Testis (tissue), 3 donors: Measurements from ENCODE around the gene ARRDC4. TPM values are rescaled to one million over a fixed set of nuclear protein-coding genes. Genes with fewer than 3 reads are reported as not detected.
"Not testable (repeated sequence)": the region's sequence is repeated elsewhere in the genome, so short reads cannot be mapped to it uniquely, and the experiment has no call there.

ENCODE experiments used
- DNase-seq: peaks from one replicate; pipeline ENCODE4 v3.0.0-alpha.2; 2019
- H3K27ac ChIP-seq, 2 donors: fragments of 200-600 bp; sonication (generic); one replicate each; pipeline ENCODE4 v1.5.1; 2019
- H3K27me3 ChIP-seq: fragments of 200-600 bp; sonication (generic); one replicate; pipeline ENCODE4 v1.5.1; 2019
- H3K36me3 ChIP-seq: fragments of 200-600 bp; sonication (generic); one replicate; pipeline ENCODE4 v1.5.1; 2017; ENCODE audit warnings: low read depth; ENCODE audit errors: missing control alignments
- H3K4me1 ChIP-seq: fragments of 200-600 bp; sonication (generic); one replicate; pipeline ENCODE4 v1.5.1; 2019
- H3K4me3 ChIP-seq, 2 donors: fragments of 200-600 bp; sonication (generic); one replicate each; pipeline ENCODE4 v1.5.1; 2017 to 2019
- H3K9me3 ChIP-seq: fragments of 200-600 bp; sonication (generic); one replicate; pipeline ENCODE4 v1.5.1; 2017
- CTCF ChIP-seq, 3 experiments: fragments of 450-650 bp in 2 of 3; fragments of 200-600 bp in 1 of 3; sonication (generic) in 1 of 3; IDR thresholded peaks; one replicate each; pipeline ENCODE4 v1.5.1; 2016 to 2019; ENCODE audit warnings: antibody characterized with exemption in 3 of 3, mild to moderate bottlenecking in 2 of 3, moderate library complexity in 1 of 3
- POLR2A ChIP-seq: fragments of 450-650 bp; IDR thresholded peaks from one replicate; pipeline ENCODE4 v1.6.1; 2017; ENCODE audit warnings: antibody characterized with exemption, mild to moderate bottlenecking, moderate library complexity
- WGBS, 2 donors: methylation state at CpG; one replicate each; pipeline ENCODE4 v1.1.5; 2018; 5-methylcytosine and 5-hydroxymethylcytosine counted together
- intact Hi-C: fragments of 100-400 bp; cut with DNase I; formaldehyde crosslinking; loops from one replicate; pipeline ENCODE4 v1.15.1; 2023; ENCODE audit warnings: low total_unique reads
- polyA plus RNA-seq: library from polyadenylated mRNA; stranded (reverse); fragments of 350-450 nt; fragmentation: Illumina TruSeq; extraction: RNeasy Lipid Tissue Mini Kit (QIAGEN cat#74804); gene quantifications from one replicate; pipeline ENCODE4 v1.2.3, GENCODE V29; 2014; ENCODE audit warnings: low read depth, low replicate concordance; ENCODE audit not compliant: insufficient read depth
- total RNA-seq, 2 donors: library from RNA; depleted of rRNA; stranded (reverse); fragments of >200 nt; gene quantifications; one replicate each; pipeline ENCODE4 v1.2.3, GENCODE V29; 2016

ARRDC4 gene
- total and polyA plus RNA-seq, 3 donors from 2014 or later: 28.3 to 54.2 (median 37.0) TPM

- Histone ChIP-seq H3K4me1 (no peaks in the 10 kb centered on the region), H3K9me3 (no peaks in the 10 kb centered on the region), H3K4me3 (no peak overlapping the region), H3K27ac (no peak overlapping the region), H3K27me3 (no peaks in the 10 kb centered on the region), H3K36me3 (no peaks in the 10 kb centered on the region)
- TF ChIP-seq CTCF (IDR thresholded peaks at IDR 0.05) (no peak), POLR2A (no peak)
- intact Hi-C loops: no loop called here
- DNase-seq: no peak
- WGBS, 2 donors: 56 to 69% methylated on average over 4 of the region's 4 CpGs
Measured at GRCh38 chr15:97978401-97979139, 18.1 kb downstream of the ARRDC4 start.

DNA sequence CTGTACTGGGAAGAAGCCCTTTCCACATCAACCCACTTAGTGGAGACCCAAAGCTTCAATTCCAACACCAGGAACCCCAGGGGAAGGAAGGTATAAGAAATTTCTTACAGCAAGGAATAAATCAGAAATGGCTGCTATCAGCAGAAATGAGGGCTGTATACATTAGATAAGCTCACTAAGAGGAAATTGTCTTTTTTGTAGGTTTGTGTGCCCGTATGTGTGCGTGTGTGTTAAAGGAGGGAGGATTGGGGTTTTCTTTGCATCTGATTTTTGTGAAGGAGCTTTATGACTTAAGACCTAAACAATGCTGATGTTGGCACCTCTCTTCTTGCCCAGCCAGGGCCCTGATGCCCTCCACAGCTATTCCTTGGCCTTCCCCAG lies 18.6 kb downstream of the ARRDC4 start:
- intact Hi-C loops: no loop called here
- Histone ChIP-seq H3K4me1 (no peaks in the 10 kb centered on the region), H3K27ac (no peak overlapping the region)

DNA sequence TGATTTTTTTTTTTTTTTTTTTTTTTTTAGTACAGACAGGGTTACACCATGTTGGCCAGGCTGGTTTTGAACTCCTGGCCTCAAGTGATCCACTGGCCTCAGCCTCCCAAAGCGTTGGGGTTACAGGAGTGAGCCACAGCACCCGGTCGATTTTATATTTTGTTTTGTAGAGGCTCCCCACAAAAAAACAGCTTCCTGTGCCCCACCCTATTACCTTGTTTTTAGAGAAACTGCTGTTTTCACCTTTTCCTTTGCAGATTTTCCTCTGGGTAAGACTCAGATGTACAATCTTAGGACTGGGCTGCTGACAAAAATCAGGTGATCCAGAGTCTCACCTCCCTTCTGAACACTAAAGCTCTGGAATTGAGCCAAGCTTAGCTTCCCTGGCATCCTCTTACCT lies 20.6 kb downstream of the ARRDC4 start:
- Histone ChIP-seq H3K4me3 (no peak overlapping the region), H3K27ac (no peak overlapping the region), H3K36me3 (no peaks in the 10 kb centered on the region), H3K4me1 (no peaks in the 10 kb centered on the region), H3K27me3 (no peaks in the 10 kb centered on the region), H3K9me3 (no peaks in the 10 kb centered on the region)
- no peak for DNase-seq
- TF ChIP-seq POLR2A (no peak), CTCF (IDR thresholded peaks at IDR 0.05) (no peak)
- WGBS, 2 donors: 83 to 86% methylated on average over 3 of the region's 3 CpGs
- intact Hi-C loops: no loop called here

More for the DNA sequence above, 18.6 kb downstream of the ARRDC4 start:
- WGBS, 2 donors: 87 to 92% methylated on average over 2 of the region's 2 CpGs
- Histone ChIP-seq H3K27me3 (no peaks in the 10 kb centered on the region), H3K4me3 (no peak overlapping the region), H3K36me3 (no peaks in the 10 kb centered on the region), H3K9me3 (no peaks in the 10 kb centered on the region)
- DNase-seq: no peak
- TF ChIP-seq POLR2A (no peak), CTCF (IDR thresholded peaks at IDR 0.05) (no peak)

- H3K4me3 ChIP-seq: no peak overlapping the region
- no peaks in the 10 kb centered on the region for H3K9me3 ChIP-seq
- no peak for DNase-seq
- H3K4me1 ChIP-seq: no peaks in the 10 kb centered on the region
- intact Hi-C loops: no loop called here
- WGBS, 2 donors: 91 to 100% methylated on average over 1 of the region's 1 CpG
- no peak overlapping the region for H3K27ac ChIP-seq
- TF ChIP-seq CTCF (IDR thresholded peaks at IDR 0.05) (no peak), POLR2A (no peak)
- no peaks in the 10 kb centered on the region for H3K27me3 ChIP-seq
- no peaks in the 10 kb centered on the region for H3K36me3 ChIP-seq
Measured at GRCh38 chr15:97981758-97982157, 21.3 kb downstream of the ARRDC4 start.

DNA sequence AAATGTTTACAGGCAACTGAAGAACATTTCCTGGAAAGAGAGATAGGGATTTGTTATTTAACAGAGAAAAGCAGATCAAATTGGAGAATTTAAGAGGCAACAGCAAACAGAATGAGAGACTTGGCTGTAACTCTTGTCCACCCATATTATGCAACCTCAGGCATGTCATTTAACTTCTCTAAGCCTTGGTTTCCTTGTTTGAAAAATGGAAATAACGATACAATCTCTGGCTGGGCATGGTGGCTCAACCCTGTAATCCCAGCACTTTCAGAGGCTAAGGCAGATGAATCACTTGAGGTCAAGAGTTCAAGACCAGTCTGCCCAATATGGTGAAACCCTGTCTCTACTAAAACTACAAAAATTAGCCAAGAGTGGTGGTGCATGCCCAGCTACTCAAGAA lies 23.7 kb downstream of the ARRDC4 start:
- H3K27ac ChIP-seq: no peak overlapping the region
- no peaks in the 10 kb centered on the region for H3K9me3 ChIP-seq
- DNase-seq: no peak
- TF ChIP-seq CTCF (IDR thresholded peaks at IDR 0.05): no peak
- no peak for TF ChIP-seq POLR2A
- no peaks in the 10 kb centered on the region for H3K4me1 ChIP-seq
- no peaks in the 10 kb centered on the region for H3K36me3 ChIP-seq
- intact Hi-C loops: no loop called here
- H3K27me3 ChIP-seq: no peaks in the 10 kb centered on the region
- WGBS, 2 donors: 80 to 93% methylated on average over 1 of the region's 1 CpG
- no peak overlapping the region for H3K4me3 ChIP-seq

DNA sequence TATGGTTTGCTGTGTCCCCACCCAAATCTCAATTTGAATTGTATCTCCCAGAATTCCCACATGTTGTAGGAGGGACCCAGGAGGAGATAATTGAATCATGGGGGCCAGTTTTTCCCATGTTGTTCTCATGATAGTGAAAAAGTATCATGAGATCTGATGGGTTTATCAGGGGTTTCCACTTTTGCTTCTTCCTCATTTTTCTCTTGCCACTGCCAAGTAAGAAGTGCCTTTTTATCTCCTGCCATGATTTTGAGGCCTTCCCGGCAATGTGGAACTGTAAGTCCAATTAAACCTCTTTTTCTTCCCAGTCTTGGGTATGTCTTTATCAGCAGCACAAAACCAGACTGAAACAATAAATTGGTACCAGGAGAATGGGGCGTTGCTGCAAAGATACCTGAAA lies 25.5 kb downstream of the ARRDC4 start:
- H3K27ac ChIP-seq, H3K36me3 ChIP-seq, H3K9me3 ChIP-seq, H3K27me3 ChIP-seq, H3K4me1 ChIP-seq, H3K4me3 ChIP-seq, intact Hi-C loops, DNase-seq: not testable (repeated sequence)
- WGBS, 2 donors: 85 to 96% methylated on average over 2 of the region's 2 CpGs
